ENCODE data around the gene RBFOX2.

The RBFOX2 gene

GRCh38 chr22:35918456-35918855 lies 110.2 kb downstream of the RBFOX2 start:
- TF ChIP-seq CTCF (IDR thresholded peaks at IDR 0.05) (no peak), ZFX (IDR thresholded peaks at IDR 0.05; ENCODE audit: borderline replicate concordance) (no peak)
- no peak overlapping the region for H3K27ac ChIP-seq

- H3K27ac ChIP-seq, result no peak overlapping the region
- no peak for TF ChIP-seq ZFX (IDR thresholded peaks at IDR 0.05; ENCODE audit: borderline replicate concordance)
- no peak for TF ChIP-seq CTCF (IDR thresholded peaks at IDR 0.05)
Measured at GRCh38 chr22:35917651-35918050, 111.0 kb downstream of the RBFOX2 start.

GRCh38 chr22:35915477-35916013 lies 113.1 kb downstream of the RBFOX2 start:
- TF ChIP-seq CTCF (IDR thresholded peaks at IDR 0.05) (no peak), ZFX (IDR thresholded peaks at IDR 0.05; ENCODE audit: borderline replicate concordance) (no peak)
- peak overlapping the region; percentile 93 for H3K27ac ChIP-seq

- TF ChIP-seq CTCF (IDR thresholded peaks at IDR 0.05) (no peak), ZFX (IDR thresholded peaks at IDR 0.05; ENCODE audit: borderline replicate concordance) (no peak)
- H3K27ac ChIP-seq, result peak overlapping the region; percentile 93
Measured at GRCh38 chr22:35914665-35915476, 113.8 kb downstream of the RBFOX2 start.

DNA sequence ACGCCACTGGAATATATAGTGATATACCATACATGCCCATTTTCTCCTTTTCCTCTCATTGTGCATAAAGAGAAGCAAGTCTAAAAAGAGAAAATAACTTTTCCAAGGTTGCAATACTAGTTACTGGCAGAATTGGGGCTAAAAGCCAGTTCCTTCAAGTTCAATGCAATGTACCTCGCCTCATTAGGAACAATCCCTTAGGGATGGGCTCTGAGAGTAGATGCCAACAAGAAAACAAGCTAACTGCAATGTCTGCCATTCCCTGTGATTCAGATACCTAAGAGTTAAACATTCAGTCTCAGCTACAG lies 114.3 kb downstream of the RBFOX2 start:
- TF ChIP-seq ZFX (IDR thresholded peaks at IDR 0.05; ENCODE audit: borderline replicate concordance) (no peak), CTCF (IDR thresholded peaks at IDR 0.05) (no peak)
- H3K27ac ChIP-seq, result peak overlapping the region; percentile 93

DNA sequence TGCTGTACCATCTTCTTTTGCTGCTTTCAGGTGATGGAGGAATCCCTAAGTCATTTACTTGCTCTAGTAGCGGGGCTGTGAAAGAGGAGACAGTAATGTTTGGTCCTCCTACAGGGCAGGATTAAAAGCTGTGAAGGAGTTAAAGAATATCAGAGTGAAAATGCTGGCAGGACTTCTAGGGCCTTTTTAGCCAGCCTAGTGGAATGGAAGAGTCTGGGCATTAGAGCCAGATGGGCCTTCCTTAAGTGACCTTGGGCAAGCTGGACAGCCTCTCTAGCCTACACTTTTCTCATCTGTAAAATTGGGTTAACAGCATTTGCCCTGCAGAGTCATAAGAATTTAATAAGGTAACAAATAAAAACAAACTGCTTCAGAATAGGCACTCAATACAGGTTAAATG lies 114.7 kb downstream of the RBFOX2 start:
- H3K27ac ChIP-seq, result peak overlapping the region; percentile 93
- TF ChIP-seq CTCF (IDR thresholded peaks at IDR 0.05), result no peak
- no peak for TF ChIP-seq ZFX (IDR thresholded peaks at IDR 0.05; ENCODE audit: borderline replicate concordance)

DNA sequence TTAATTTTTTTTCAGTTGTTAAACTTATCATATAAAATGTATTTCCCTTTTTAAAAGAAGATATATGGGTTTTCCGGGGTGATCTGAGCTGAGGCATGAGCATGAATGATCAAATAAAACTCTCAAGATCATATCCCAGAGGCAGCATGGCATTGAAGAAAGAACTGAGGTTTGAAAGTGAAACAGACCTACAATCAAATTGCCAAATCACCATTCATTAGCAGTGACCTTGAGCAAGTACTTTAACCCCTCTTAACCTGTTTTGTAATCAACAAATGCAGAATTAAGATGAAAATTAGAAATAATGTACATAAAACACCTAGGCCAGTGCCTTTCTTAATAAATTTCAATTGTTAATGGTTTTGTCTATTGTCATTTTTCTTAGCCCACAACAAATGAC lies 116.0 kb downstream of the RBFOX2 start:
- H3K27ac ChIP-seq, result no peak overlapping the region
- no peak for TF ChIP-seq CTCF (IDR thresholded peaks at IDR 0.05)
- TF ChIP-seq ZFX (IDR thresholded peaks at IDR 0.05; ENCODE audit: borderline replicate concordance), result no peak
